Ascending aorta (tissue), 2 donors: Measurements from ENCODE around the gene VANGL2. TPM values are rescaled to one million over a fixed set of nuclear protein-coding genes. Genes with fewer than 3 reads are reported as not detected.

ENCODE experiments used
- DNase-seq, 2 donors: peaks; one replicate each; pipeline ENCODE4 v3.0.0-alpha.2; 2019; ENCODE audit warnings: low spot score in 2 of 2
- H3K27ac ChIP-seq, 2 donors: fragments of 200-600 bp; sonication (generic); one replicate each; pipeline ENCODE4 v1.5.1; 2016 to 2017; ENCODE audit warnings: mild to moderate bottlenecking in 1 of 2
- H3K27me3 ChIP-seq: fragments of 200-600 bp; sonication (generic); one replicate; pipeline ENCODE4 v1.5.1; 2017
- H3K36me3 ChIP-seq, 2 donors: fragments of 200-600 bp; sonication (generic); one replicate each; pipeline ENCODE4 v1.5.1; 2016
- H3K4me1 ChIP-seq, 2 donors: fragments of 200-600 bp; sonication (generic); one replicate each; pipeline ENCODE4 v1.5.1; 2016 to 2017; ENCODE audit warnings: mild to moderate bottlenecking in 1 of 2
- H3K4me3 ChIP-seq, 2 donors: fragments of 200-600 bp; sonication (generic); one replicate each; pipeline ENCODE4 v1.5.1; 2016 to 2017; ENCODE audit warnings: mild to moderate bottlenecking in 1 of 2
- H3K9me3 ChIP-seq, 2 donors: fragments of 200-600 bp; sonication (generic); one replicate each; pipeline ENCODE4 v1.5.1; 2016
- CTCF ChIP-seq, 3 experiments: fragments of 200-600 bp in 2 of 3; fragments of 450-650 bp in 1 of 3; sonication (generic) in 2 of 3; IDR thresholded peaks; one replicate each; pipeline ENCODE4 v1.5.1; 2016 to 2019; ENCODE audit warnings: antibody characterized with exemption in 3 of 3, mild to moderate bottlenecking in 1 of 3, moderate library complexity in 1 of 3
- intact Hi-C: fragments of 100-400 bp; cut with DNase I; formaldehyde crosslinking; loops from one replicate; pipeline ENCODE4 v1.15.1; 2023
- total RNA-seq: library from RNA; depleted of rRNA; stranded (reverse); fragments of >200 nt; gene quantifications from one replicate; pipeline ENCODE4 v1.1.0, GENCODE V29; 2016

Gene VANGL2
- total RNA-seq, 1 donor from 2014 or later = 0.96 TPM

- no peak for TF ChIP-seq CTCF (IDR thresholded peaks at IDR 0.05)
- intact Hi-C loops = no loop called here
- Histone ChIP-seq H3K27me3 (no peaks in the 10 kb centered on the region), H3K36me3 (no peaks in the 10 kb centered on the region), H3K27ac (no peak overlapping the region), H3K4me1 (no peaks in the 10 kb centered on the region), H3K4me3 (no peak overlapping the region), H3K9me3 (no peaks in the 10 kb centered on the region)
- peak in 1 of 2 donors; percentile 57 for DNase-seq
Observed at GRCh38 chr1:160419150-160419837, 18.9 kb downstream of the VANGL2 start.

GRCh38 chr1:160419838-160420169 lies 19.4 kb downstream of the VANGL2 start:
- H3K4me3 ChIP-seq = no peak overlapping the region
- intact Hi-C loops = no loop called here
- H3K9me3 ChIP-seq = no peaks in the 10 kb centered on the region
- H3K4me1 ChIP-seq = no peaks in the 10 kb centered on the region
- DNase-seq = peak in 1 of 2 donors; percentile 47
- no peaks in the 10 kb centered on the region for H3K36me3 ChIP-seq
- TF ChIP-seq CTCF (IDR thresholded peaks at IDR 0.05) = no peak
- H3K27ac ChIP-seq = no peak overlapping the region
- H3K27me3 ChIP-seq = no peaks in the 10 kb centered on the region

- H3K36me3 ChIP-seq = no peaks in the 10 kb centered on the region
- peak in 1 of 2 donors; percentile 58 for DNase-seq
- no peak overlapping the region for H3K4me3 ChIP-seq
- no peaks in the 10 kb centered on the region for H3K4me1 ChIP-seq
- no peak for TF ChIP-seq CTCF (IDR thresholded peaks at IDR 0.05)
- H3K27ac ChIP-seq = no peak overlapping the region
- intact Hi-C loops = no loop called here
- no peaks in the 10 kb centered on the region for H3K9me3 ChIP-seq
- H3K27me3 ChIP-seq = no peaks in the 10 kb centered on the region
Observed at GRCh38 chr1:160420881-160421842, 20.8 kb downstream of the VANGL2 start.

- Histone ChIP-seq H3K4me1 (no peaks in the 10 kb centered on the region), H3K36me3 (no peaks in the 10 kb centered on the region), H3K27me3 (no peaks in the 10 kb centered on the region), H3K27ac (no peak overlapping the region), H3K4me3 (no peak overlapping the region), H3K9me3 (no peaks in the 10 kb centered on the region)
- TF ChIP-seq CTCF (IDR thresholded peaks at IDR 0.05) = no peak
- DNase-seq = peak in 1 of 2 donors; percentile 12
- intact Hi-C loops = no loop called here
Observed at GRCh38 chr1:160421881-160422280, 21.5 kb downstream of the VANGL2 start.

GRCh38 chr1:160423966-160424365 lies 23.6 kb downstream of the VANGL2 start:
- intact Hi-C loops = no loop called here

More at GRCh38 chr1:160423966-160424365, 23.6 kb downstream of the VANGL2 start:
- Histone ChIP-seq H3K4me3 (no peak overlapping the region), H3K9me3 (no peaks in the 10 kb centered on the region), H3K4me1 (no peaks in the 10 kb centered on the region), H3K36me3 (no peaks in the 10 kb centered on the region), H3K27me3 (no peaks in the 10 kb centered on the region), H3K27ac (no peak overlapping the region)
- no peak for TF ChIP-seq CTCF (IDR thresholded peaks at IDR 0.05)
- peak in 1 of 2 donors; percentile 46 for DNase-seq
